Immature natural killer cell (primary cell): ENCODE data around the gene DPP6. TPM values are rescaled to one million over a fixed set of nuclear protein-coding genes. Genes with fewer than 3 reads are reported as not detected.
"Not testable (repeated sequence)": the region's sequence is repeated elsewhere in the genome, so short reads cannot be mapped to it uniquely, and the experiment has no call there.

Experiments
- DNase-seq, 3 donors: peaks; one replicate each; pipeline ENCODE4 v3.0.0; 2022; ENCODE audit warnings: mixed read lengths in 1 of 3
- H3K27ac Mint-ChIP-seq, 6 donors: one replicate each; pipeline ENCODE4 v1.8.0; 2020; ENCODE audit warnings: mixed read lengths in 6 of 6, mild to moderate bottlenecking in 5 of 6, inconsistent platforms in 4 of 6, moderate library complexity in 3 of 6
- H3K27me3 Mint-ChIP-seq, 3 donors: one replicate each; pipeline ENCODE4 v1.8.0; 2020 to 2021; ENCODE audit warnings: low read depth in 3 of 3, mild to moderate bottlenecking in 3 of 3, mixed read lengths in 3 of 3, moderate library complexity in 3 of 3, inconsistent platforms in 1 of 3
- H3K36me3 Mint-ChIP-seq, 3 donors: one replicate each; pipeline ENCODE4 v1.8.0; 2020; ENCODE audit warnings: mixed read lengths in 3 of 3, inconsistent platforms in 2 of 3, mild to moderate bottlenecking in 2 of 3
- H3K4me1 Mint-ChIP-seq, 2 donors: one replicate each; pipeline ENCODE4 v1.8.0; 2020; ENCODE audit warnings: inconsistent platforms in 2 of 2, mild to moderate bottlenecking in 2 of 2, mixed read lengths in 2 of 2, moderate library complexity in 1 of 2
- H3K4me3 Mint-ChIP-seq, 5 donors: one replicate each; pipeline ENCODE4 v1.8.0; 2020; ENCODE audit warnings: mild to moderate bottlenecking in 5 of 5, mixed read lengths in 5 of 5, inconsistent platforms in 3 of 5, moderate library complexity in 3 of 5
- H3K9me3 Mint-ChIP-seq, 6 donors: one replicate each; pipeline ENCODE4 v1.8.0; 2020; ENCODE audit warnings: mild to moderate bottlenecking in 6 of 6, mixed read lengths in 6 of 6, inconsistent platforms in 4 of 6, moderate library complexity in 3 of 6
- polyA plus RNA-seq, 3 donors: library from polyadenylated mRNA; unstranded; fragments of 300-500 nt; fragmentation: Illumina TruSeq; gene quantifications; one replicate each; pipeline ENCODE4 v1.2.3, GENCODE V29; 2021

Gene DPP6
- polyA plus RNA-seq, 3 donors from 2014 or later = not detected

DNA sequence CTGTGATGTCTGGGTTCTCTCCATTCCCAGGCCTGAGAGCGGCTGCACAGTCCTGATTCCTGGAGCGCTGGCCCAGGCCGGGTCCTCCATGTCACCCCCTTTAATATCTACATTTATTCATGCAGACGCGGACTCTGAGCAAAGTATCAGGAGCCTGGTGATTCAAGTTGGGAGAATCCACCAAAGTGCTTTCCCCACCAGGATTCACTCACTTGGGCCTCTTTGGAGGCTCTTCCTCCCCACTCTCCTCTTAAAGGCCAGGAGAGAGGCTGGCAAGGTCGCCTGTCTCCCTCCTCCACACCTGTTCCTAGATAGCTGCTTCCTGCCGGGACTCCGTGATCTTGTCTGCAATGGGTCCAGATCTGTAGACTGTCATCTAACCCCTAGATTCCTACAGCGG lies 98.5 kb downstream of the DPP6 start:
- H3K4me1 Mint-ChIP-seq, H3K27me3 Mint-ChIP-seq, H3K36me3 Mint-ChIP-seq, DNase-seq, H3K27ac Mint-ChIP-seq, H3K4me3 Mint-ChIP-seq, H3K9me3 Mint-ChIP-seq: not testable (repeated sequence)

DNA sequence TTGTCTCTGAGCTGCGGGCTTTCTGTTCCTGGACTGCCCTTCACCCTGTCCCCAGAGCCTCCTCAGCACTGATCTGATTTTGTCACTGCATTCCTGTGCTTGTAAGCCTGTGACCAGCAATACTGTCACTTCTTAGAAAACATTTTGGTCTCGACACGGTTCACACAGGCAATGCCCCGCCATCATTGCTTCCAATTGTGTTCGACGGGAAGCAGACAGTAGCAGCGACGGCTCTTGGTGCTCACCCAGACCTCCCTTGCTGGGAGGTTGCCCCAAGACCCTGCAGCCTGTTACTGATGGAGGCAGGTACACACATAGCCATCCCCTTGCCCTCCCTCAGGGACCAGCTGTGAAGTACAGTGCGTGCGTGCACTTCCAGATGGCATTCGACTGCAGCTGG lies 99.1 kb downstream of the DPP6 start:
- H3K27ac Mint-ChIP-seq, DNase-seq, H3K4me1 Mint-ChIP-seq, H3K9me3 Mint-ChIP-seq, H3K36me3 Mint-ChIP-seq, H3K27me3 Mint-ChIP-seq, H3K4me3 Mint-ChIP-seq: not testable (repeated sequence)

DNA sequence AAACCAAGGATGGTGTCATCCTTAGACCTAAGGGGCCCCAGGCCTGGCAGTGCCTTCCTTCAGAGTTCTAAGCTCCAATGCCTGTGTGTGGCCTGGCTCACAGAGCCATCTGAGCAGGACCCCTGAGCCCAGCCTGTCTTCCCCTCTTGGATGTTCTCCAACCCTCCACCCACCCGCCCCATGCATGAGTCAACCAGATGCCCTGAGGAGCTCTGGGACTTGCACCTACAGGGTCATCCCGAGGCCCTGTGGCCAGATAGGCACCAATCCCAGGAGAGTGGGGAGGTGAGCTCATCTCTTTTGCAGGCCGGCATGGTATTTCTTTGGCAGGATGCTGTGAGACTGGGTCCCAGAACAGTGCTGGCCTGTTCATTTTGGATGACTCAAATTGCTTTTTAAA lies 103.7 kb downstream of the DPP6 start:
- not testable (repeated sequence) for H3K9me3 Mint-ChIP-seq, H3K4me3 Mint-ChIP-seq, H3K36me3 Mint-ChIP-seq, H3K27ac Mint-ChIP-seq, DNase-seq, H3K27me3 Mint-ChIP-seq, H3K4me1 Mint-ChIP-seq

DNA sequence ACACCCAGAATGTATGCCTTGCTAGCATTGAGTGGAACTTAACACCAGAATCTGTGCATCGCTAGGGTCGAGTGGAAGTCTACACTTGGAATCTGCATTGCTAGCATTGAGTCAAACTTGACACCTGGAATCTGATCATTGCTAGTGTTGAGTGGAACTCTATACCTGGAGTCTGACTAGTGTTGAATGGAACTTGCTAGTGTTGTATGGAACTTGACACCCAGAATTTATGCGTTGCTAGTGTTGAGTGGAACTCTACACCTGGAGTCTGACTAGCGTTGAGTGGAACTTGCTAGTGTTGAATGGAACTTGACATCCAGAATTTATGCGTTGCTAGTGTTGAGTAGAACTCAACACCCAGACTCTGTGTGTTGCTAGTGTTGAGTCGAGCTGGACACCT lies 110.7 kb downstream of the DPP6 start:
- not testable (repeated sequence) for H3K36me3 Mint-ChIP-seq, H3K27me3 Mint-ChIP-seq, H3K4me1 Mint-ChIP-seq, DNase-seq, H3K27ac Mint-ChIP-seq, H3K4me3 Mint-ChIP-seq
- H3K9me3 Mint-ChIP-seq = peaks cover 0 to 13% (median 2%) of the 10 kb centered on the region in 6 donors

GRCh38 chr7:154163642-154164041 lies 111.4 kb downstream of the DPP6 start:
- not testable (repeated sequence) for H3K36me3 Mint-ChIP-seq, H3K4me3 Mint-ChIP-seq
- H3K9me3 Mint-ChIP-seq = peaks cover 0 to 13% (median 3%) of the 10 kb centered on the region in 6 donors

DNA sequence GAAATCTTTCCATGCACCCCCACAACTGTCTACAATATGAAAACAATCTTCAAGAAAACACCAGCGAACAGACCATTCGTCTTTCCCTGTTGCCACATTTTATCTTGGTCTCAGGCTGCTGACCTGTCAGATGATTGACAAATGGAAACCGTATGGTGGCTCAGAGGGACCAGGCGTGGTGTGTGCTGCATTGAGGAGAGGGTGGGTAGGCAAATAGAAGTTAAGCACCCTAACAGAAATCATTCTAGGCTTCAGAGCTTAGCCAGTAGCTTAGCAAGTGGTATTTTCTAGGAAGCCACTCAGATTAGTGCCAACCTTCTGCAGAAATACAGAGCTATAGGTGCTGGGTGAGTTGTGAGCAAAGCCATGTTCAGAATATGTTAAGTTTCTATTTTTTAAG lies 114.9 kb downstream of the DPP6 start:
- no peak for DNase-seq
- Mint-ChIP-seq H3K4me3 (no peak overlapping the region), H3K9me3 (peaks cover 2 to 8% (median 6%) of the 10 kb centered on the region in 6 donors), H3K27ac (no peak overlapping the region), H3K27me3 (no peaks in the 10 kb centered on the region), H3K4me1 (no peaks in the 10 kb centered on the region), H3K36me3 (no peaks in the 10 kb centered on the region)

More at GRCh38 chr7:154163642-154164041, 111.4 kb downstream of the DPP6 start:
- not testable (repeated sequence) for H3K4me1 Mint-ChIP-seq, DNase-seq, H3K27ac Mint-ChIP-seq, H3K27me3 Mint-ChIP-seq

GRCh38 chr7:154167807-154168206 lies 115.6 kb downstream of the DPP6 start:
- no peak overlapping the region for H3K4me3 Mint-ChIP-seq
- no peak for DNase-seq
- H3K27ac Mint-ChIP-seq = no peak overlapping the region
- no peaks in the 10 kb centered on the region for H3K27me3 Mint-ChIP-seq
- no peaks in the 10 kb centered on the region for H3K36me3 Mint-ChIP-seq
- peaks cover 4 to 8% (median 6%) of the 10 kb centered on the region in 6 donors for H3K9me3 Mint-ChIP-seq
- no peaks in the 10 kb centered on the region for H3K4me1 Mint-ChIP-seq

GRCh38 chr7:154171422-154171821 lies 119.2 kb downstream of the DPP6 start:
- no peaks in the 10 kb centered on the region for H3K36me3 Mint-ChIP-seq
- no peaks in the 10 kb centered on the region for H3K4me1 Mint-ChIP-seq
- DNase-seq = no peak
- H3K9me3 Mint-ChIP-seq = peaks cover 0 to 13% (median 8%) of the 10 kb centered on the region in 6 donors
- H3K27me3 Mint-ChIP-seq = no peaks in the 10 kb centered on the region
- no peak overlapping the region for H3K27ac Mint-ChIP-seq
- no peak overlapping the region for H3K4me3 Mint-ChIP-seq

GRCh38 chr7:154172236-154172635 lies 120.0 kb downstream of the DPP6 start:
- no peak overlapping the region for H3K4me3 Mint-ChIP-seq
- no peaks in the 10 kb centered on the region for H3K4me1 Mint-ChIP-seq
- H3K9me3 Mint-ChIP-seq = peaks cover 0 to 18% (median 8%) of the 10 kb centered on the region in 6 donors
- no peak overlapping the region for H3K27ac Mint-ChIP-seq
- no peaks in the 10 kb centered on the region for H3K36me3 Mint-ChIP-seq
- H3K27me3 Mint-ChIP-seq = no peaks in the 10 kb centered on the region
- DNase-seq = no peak

GRCh38 chr7:154177584-154177983 lies 125.4 kb downstream of the DPP6 start:
- no peaks in the 10 kb centered on the region for H3K36me3 Mint-ChIP-seq
- H3K27me3 Mint-ChIP-seq = peaks cover 0 to 2% (median 2%) of the 10 kb centered on the region in 3 donors
- DNase-seq = no peak
- no peak overlapping the region for H3K4me3 Mint-ChIP-seq
- H3K9me3 Mint-ChIP-seq = peaks cover 0 to 20% (median 2%) of the 10 kb centered on the region in 6 donors
- H3K4me1 Mint-ChIP-seq = no peaks in the 10 kb centered on the region
- no peak overlapping the region for H3K27ac Mint-ChIP-seq

GRCh38 chr7:154178895-154179294 lies 126.7 kb downstream of the DPP6 start:
- no peak for DNase-seq
- Mint-ChIP-seq H3K27me3 (peaks cover 0 to 2% (median 2%) of the 10 kb centered on the region in 3 donors), H3K4me3 (no peak overlapping the region), H3K27ac (no peak overlapping the region), H3K4me1 (no peaks in the 10 kb centered on the region), H3K9me3 (peaks cover 0 to 26% (median 3%) of the 10 kb centered on the region in 6 donors), H3K36me3 (no peaks in the 10 kb centered on the region)

- Mint-ChIP-seq H3K27me3 (peaks cover 0 to 2% (median 0%) of the 10 kb centered on the region in 3 donors), H3K27ac (no peak overlapping the region), H3K9me3 (peaks cover 0 to 7% (median 2%) of the 10 kb centered on the region in 6 donors), H3K36me3 (no peaks in the 10 kb centered on the region), H3K4me3 (no peak overlapping the region), H3K4me1 (no peaks in the 10 kb centered on the region)
- DNase-seq = no peak
Observed at GRCh38 chr7:154183482-154183881, 131.3 kb downstream of the DPP6 start.

DNA sequence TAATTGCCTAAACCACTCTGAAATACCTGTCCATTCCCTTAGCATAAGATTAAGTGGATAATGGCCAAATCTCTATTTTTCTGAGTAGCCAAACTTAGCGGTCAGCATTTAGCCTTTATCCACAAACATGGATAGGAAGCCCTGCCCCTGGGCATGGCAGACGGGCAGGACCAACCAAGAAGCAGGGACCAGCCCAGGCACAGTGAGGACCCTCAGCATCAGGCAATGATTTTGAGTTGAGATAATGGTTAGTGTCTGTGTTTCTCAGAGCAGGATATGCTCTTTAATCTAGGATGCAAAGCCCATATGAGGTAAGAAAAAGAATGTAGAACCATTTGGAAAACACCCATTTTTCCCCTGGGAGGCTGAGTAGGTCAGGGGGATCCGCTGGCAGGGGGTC lies 131.7 kb downstream of the DPP6 start:
- H3K27me3 Mint-ChIP-seq = peaks cover 0 to 2% (median 0%) of the 10 kb centered on the region in 3 donors
- no peak for DNase-seq
- H3K9me3 Mint-ChIP-seq = peaks cover 0 to 7% (median 3%) of the 10 kb centered on the region in 6 donors
- no peak overlapping the region for H3K4me3 Mint-ChIP-seq
- no peaks in the 10 kb centered on the region for H3K4me1 Mint-ChIP-seq
- H3K36me3 Mint-ChIP-seq = no peaks in the 10 kb centered on the region
- H3K27ac Mint-ChIP-seq = no peak overlapping the region

DNA sequence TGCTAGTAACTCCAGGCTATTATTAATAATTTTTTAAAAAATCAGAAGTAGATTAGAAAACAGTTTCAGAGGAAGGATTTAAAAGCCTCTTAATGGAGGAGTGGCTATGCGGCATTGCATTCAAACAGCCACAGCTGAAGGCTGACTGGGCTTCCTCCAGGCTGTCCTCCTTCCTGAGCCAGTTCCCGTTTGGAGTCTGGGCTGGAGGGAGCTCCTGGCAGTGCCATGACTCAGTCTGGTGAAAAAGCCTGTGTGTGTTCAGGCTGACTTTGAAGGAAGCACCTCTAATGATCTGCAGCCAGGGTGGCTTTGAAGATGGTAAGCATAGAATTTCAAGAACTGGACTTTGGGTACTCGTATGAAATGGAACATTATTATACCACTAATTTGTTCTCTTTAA lies 134.6 kb downstream of the DPP6 start:
- Mint-ChIP-seq H3K36me3 (no peaks in the 10 kb centered on the region), H3K9me3 (peaks cover 0 to 7% (median 5%) of the 10 kb centered on the region in 6 donors), H3K27ac (no peak overlapping the region), H3K27me3 (peaks cover 0 to 2% (median 0%) of the 10 kb centered on the region in 3 donors), H3K4me3 (no peak overlapping the region), H3K4me1 (no peaks in the 10 kb centered on the region)
- DNase-seq = no peak

- H3K27me3 Mint-ChIP-seq = no peaks in the 10 kb centered on the region
- H3K27ac Mint-ChIP-seq = no peak overlapping the region
- DNase-seq = no peak
- H3K9me3 Mint-ChIP-seq = peaks cover 0 to 13% (median 3%) of the 10 kb centered on the region in 6 donors
- no peaks in the 10 kb centered on the region for H3K36me3 Mint-ChIP-seq
- H3K4me3 Mint-ChIP-seq = no peak overlapping the region
- no peaks in the 10 kb centered on the region for H3K4me1 Mint-ChIP-seq
Observed at GRCh38 chr7:154188330-154188729, 136.1 kb downstream of the DPP6 start.
